HG02623 (cell line): ENCODE measurements around the gene RSAD2.

ENCODE experiments used
- ATAC-seq: cut with Tn5 transposase; IDR thresholded peaks from one replicate; pipeline ENCODE4 v1.9.1; 2021; ENCODE audit warnings: moderate library complexity; ENCODE audit not compliant: unreplicated experiment

Gene RSAD2

DNA sequence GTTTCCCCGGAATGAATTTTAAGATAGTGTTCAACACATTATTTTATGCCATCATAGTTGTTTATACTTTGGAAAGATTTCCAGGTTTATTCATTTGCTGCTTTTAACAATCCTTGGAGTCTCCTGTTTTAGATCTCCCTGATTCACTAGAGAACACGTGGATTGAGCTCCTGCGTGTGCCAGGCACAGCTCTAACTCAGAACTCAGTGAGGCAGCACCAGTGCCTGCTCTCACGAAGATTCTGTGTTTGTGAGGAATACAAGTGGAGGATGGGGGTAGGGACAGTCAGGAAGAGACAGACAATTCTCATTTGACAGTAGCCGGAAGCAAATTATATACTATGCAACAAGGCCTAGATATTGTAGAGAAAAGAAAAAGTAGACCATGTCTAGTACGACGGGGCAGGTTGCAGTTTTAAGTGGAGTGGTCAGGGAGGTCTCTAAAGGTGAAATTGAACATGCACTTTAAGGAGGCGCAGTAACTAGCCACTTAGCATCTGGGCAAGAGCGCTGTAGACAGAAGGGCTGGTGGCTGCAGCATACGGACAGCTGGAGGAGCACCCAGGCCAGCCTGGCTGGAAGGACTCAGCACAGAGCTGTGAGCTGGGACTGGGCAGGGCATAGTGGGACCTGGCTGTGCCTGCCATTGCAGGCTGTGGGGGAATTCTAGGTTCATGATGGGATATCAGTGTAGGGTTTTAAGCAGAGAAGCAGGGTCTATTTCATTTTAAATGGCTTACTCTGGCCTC is 63.9 kb downstream of the RSAD2 start:
- ATAC-seq: no peak

DNA sequence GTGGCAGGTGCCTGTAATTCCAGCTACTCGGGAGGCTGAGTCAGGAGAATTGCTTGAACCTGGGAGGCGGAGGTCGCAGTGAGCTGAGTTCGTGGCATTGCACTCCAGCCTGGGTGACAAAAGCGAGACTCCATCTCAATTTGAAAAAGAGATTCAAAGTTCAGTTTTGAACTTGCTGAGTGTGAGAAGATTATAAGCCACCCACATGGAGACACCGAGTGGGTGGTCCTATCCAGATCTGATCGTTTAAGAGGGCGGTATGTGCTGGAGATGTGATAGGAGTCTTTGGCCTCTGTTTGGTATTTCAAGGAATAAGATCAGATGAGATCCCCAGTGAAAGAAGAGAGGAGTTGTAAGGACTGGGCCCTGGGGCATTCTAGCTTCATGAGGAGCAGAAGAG is 65.3 kb downstream of the RSAD2 start:
- ATAC-seq: no peak

DNA sequence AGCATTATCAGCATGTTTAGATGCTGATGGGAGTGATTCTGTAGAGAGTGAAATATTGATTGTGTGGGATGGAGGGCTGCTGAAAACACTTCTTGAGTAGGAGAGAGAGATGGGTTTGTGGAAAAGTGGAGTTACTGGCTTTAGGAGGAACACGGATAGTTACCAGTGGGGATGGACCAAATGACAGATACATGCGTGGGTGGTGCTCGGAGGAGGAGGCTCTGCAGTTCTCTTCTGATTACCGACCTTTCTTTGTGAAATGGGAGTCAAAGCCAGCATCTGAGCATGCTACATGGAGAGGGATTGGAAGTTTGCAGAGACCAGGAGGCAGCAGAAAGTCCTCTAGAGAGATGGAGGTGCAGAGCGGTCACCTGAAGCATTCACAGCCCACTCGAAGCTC is 65.9 kb downstream of the RSAD2 start:
- ATAC-seq: no peak

DNA sequence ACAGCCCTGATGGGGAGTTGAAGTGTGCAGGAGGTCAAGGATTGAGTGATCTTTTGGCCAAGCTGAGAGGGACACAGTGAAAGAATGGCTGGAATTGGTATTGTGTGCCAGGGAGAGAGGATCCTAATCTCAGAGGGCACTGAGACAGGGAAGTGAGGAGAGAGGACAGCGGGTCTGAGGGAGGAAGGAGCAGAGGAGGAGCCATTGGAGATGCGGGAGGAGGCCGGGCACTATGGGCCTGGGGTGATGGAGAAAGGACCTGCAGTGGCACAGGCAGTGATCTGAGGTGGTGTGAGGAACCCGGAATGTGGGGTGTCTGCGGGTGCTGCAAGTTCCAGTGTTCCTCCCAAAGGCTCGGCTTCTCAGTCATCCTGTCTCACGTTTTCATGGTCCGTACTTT is 66.4 kb downstream of the RSAD2 start:
- ATAC-seq: no peak

DNA sequence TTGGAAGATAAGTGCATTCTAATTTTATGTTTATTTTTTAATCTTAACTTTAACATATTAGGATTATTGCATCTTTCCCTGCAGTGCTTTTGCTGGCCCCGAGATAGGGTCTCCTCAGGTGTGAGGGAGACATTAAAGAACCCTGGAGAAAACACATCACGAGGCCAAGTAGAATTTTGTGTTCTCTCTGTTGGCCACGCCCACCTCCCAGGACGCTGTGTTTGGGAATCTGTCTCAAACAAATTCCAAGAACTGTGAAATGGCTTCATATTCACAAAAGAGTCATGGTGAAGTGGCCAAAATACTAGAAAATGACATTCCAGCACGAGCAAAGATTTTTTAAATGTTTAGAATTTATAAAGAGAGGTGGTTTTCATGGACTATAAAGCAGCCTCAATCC is 67.0 kb downstream of the RSAD2 start:
- no peak for ATAC-seq

DNA sequence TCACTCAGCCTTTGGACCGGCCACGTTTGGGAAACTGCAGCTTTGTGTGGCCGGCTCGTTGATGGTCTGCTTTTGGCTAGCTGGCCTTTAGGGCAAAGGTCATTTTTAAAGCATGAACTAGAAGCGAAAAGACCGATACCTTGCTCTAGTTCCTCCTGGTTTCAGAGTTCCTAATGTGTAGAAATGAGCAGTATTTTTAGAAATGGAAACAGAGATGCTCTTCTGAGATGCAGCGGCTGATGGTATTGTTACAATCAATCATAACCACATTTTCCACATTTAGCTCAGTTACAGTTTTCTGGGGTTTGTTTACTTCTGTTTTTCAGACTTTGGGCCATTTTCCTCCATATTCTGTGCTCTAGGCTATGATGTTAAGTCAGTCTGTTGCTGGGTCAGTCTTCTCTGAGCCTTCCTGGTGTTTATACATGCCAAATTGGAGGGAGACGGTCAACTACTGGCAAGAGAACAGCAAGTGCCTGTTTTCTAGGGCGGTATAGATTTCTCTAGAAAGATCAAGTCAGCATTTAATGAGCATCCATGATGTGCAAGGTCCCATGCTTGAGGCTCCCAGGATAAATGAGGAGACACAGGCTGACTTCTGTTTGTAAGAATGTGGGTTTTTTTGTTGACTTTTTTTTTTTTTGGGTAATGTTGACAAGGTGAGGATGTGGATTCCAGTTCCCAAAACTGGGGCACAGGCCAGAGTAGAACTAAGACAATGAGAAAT is 67.7 kb downstream of the RSAD2 start:
- ATAC-seq: peak; percentile 91

DNA sequence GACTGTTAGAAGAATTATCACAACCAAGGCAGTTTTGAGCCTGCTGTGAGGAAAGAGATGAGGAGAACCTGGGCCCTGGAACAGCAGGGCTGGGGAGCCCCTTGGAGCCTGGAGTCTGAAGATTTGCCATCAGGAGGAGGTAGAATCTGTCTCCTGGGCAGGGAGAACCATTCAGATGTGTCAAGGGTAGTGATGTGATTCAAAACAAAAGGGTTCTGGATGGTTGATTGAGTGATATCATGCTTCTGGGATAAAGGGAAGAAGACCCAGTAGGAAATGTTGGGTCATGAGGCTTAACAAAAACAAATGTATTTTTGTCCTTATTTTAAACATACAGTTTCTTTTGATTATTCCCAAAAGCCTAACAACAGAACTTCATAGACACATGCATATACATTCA is 68.2 kb downstream of the RSAD2 start:
- no peak for ATAC-seq

DNA sequence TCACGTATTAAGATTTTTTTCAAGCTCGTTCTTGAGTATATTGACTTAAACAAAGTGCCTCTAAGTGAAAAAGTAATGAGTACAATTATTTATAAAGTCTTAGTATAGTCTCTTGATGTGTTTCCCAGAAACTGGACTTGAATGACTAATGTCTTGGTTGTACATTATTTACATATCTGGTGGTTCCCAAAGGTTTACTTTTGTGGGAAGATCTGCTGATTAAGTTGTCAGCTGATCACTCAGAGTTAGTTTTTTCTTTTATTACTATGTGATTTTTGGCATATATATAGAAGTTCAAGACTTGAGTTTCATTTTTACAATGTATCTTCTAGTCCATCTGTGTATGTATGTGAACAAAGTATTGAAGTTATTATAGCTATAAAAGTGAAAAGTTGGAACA is 69.1 kb downstream of the RSAD2 start:
- no peak for ATAC-seq
